Measurements from ENCODE around the gene DCLK3.

DCLK3 gene

DNA sequence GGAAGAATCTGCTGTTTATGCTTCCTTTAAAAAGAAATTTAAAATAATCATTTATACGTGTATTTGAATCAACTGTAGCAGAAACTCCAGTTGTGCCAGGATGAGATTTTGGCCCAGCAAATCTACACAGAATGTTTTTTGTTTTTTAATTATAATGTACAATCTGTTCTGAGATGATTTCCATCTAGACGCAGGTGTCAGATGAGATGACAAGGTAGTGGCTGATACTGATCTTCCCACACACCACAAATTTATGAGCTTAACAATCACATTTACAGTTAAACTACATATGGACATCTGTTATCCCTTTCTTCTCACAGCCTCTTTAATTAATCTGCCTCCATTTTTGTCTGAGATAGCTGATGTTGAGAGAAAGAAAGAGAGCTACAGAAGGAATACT is 23.6 kb downstream of the DCLK3 start:
- no peak overlapping the region for H3K4me3 ChIP-seq (ENCODE audit: low read length in 2 of 2)
- H3K36me3 ChIP-seq (ENCODE audit: control insufficient read depth in 2 of 2, insufficient read depth in 2 of 2, low read length in 2 of 2): no peaks in the 10 kb centered on the region
- H3K9me3 ChIP-seq (ENCODE audit: control insufficient read depth in 2 of 2, low read length in 2 of 2): no peaks in the 10 kb centered on the region
- no peaks in the 10 kb centered on the region for H3K4me1 ChIP-seq (ENCODE audit: control insufficient read depth in 2 of 2, insufficient read depth in 2 of 2, low read length in 2 of 2)
- H3K27ac ChIP-seq (ENCODE audit: low read depth in 2 of 2, low read length in 2 of 2): no peak overlapping the region
- no peak overlapping the region for H3K9ac ChIP-seq (ENCODE audit: low read depth in 1 of 2, low read length in 2 of 2)
- no peaks in the 10 kb centered on the region for H3K27me3 ChIP-seq (ENCODE audit: control insufficient read depth in 2 of 2, insufficient read depth in 2 of 2, low read length in 2 of 2)

- Histone ChIP-seq H3K27ac (ENCODE audit: low read depth in 2 of 2, low read length in 2 of 2) (no peak overlapping the region), H3K27me3 (ENCODE audit: control insufficient read depth in 2 of 2, insufficient read depth in 2 of 2, low read length in 2 of 2) (no peaks in the 10 kb centered on the region), H3K36me3 (ENCODE audit: control insufficient read depth in 2 of 2, insufficient read depth in 2 of 2, low read length in 2 of 2) (no peaks in the 10 kb centered on the region), H3K4me1 (ENCODE audit: control insufficient read depth in 2 of 2, insufficient read depth in 2 of 2, low read length in 2 of 2) (no peaks in the 10 kb centered on the region), H3K9ac (ENCODE audit: low read depth in 1 of 2, low read length in 2 of 2) (no peak overlapping the region), H3K9me3 (ENCODE audit: control insufficient read depth in 2 of 2, low read length in 2 of 2) (no peaks in the 10 kb centered on the region), H3K4me3 (ENCODE audit: low read length in 2 of 2) (no peak overlapping the region)
These were observed 25.7 kb downstream of the DCLK3 start for GRCh38 chr3:36738702-36739101.

DNA sequence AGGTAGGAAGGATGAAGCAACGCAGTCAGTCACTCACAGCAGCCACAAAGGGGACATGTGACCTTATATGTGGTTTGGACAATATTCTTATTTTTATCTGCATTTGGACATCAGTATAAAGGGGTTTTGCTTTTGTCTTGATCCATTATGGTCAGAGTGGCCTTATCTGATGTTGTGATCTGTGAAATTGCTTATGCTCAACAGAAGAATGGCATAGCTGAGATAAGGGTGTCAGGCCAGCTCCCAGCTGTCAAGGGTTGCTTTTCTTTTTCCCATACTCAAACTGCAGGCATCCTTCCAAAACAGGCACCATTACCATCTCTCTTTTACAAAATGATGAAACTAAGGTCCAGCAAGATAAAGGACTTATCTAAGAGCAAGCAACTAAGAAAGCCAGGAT is 28.1 kb downstream of the DCLK3 start:
- Histone ChIP-seq H3K9ac (ENCODE audit: low read depth in 1 of 2, low read length in 2 of 2) (no peak overlapping the region), H3K4me1 (ENCODE audit: control insufficient read depth in 2 of 2, insufficient read depth in 2 of 2, low read length in 2 of 2) (no peaks in the 10 kb centered on the region)

DNA sequence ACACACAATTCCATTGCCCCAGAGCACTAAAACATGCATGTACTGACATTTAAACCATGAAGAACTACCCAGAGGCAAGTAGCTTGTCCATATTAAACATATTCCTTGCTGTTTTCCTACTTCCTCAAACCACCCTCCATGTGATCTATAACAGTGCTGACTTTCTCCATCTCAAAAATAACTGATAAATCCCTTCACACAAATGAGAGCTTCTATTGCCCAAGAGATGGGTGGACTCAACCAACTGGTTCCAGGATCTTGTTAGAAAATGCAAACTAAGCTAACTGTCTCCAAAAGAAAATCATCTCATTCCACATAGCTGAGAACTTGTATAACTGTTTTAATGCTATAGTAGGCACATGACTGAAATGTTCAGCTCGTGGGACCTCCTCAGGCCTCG is 29.6 kb downstream of the DCLK3 start:
- H3K27me3 ChIP-seq (ENCODE audit: control insufficient read depth in 2 of 2, insufficient read depth in 2 of 2, low read length in 2 of 2): no peaks in the 10 kb centered on the region

More for the DNA sequence above, 28.1 kb downstream of the DCLK3 start:
- Histone ChIP-seq H3K4me3 (ENCODE audit: low read length in 2 of 2) (no peak overlapping the region), H3K27ac (ENCODE audit: low read depth in 2 of 2, low read length in 2 of 2) (no peak overlapping the region), H3K27me3 (ENCODE audit: control insufficient read depth in 2 of 2, insufficient read depth in 2 of 2, low read length in 2 of 2) (no peaks in the 10 kb centered on the region), H3K36me3 (ENCODE audit: control insufficient read depth in 2 of 2, insufficient read depth in 2 of 2, low read length in 2 of 2) (no peaks in the 10 kb centered on the region), H3K9me3 (ENCODE audit: control insufficient read depth in 2 of 2, low read length in 2 of 2) (no peaks in the 10 kb centered on the region)

GRCh38 chr3:36733723-36734122 is 30.6 kb downstream of the DCLK3 start:
- H3K27me3 ChIP-seq (ENCODE audit: control insufficient read depth in 2 of 2, insufficient read depth in 2 of 2, low read length in 2 of 2): no peaks in the 10 kb centered on the region
- no peaks in the 10 kb centered on the region for H3K9me3 ChIP-seq (ENCODE audit: control insufficient read depth in 2 of 2, low read length in 2 of 2)
- no peak overlapping the region for H3K27ac ChIP-seq (ENCODE audit: low read depth in 2 of 2, low read length in 2 of 2)
- no peaks in the 10 kb centered on the region for H3K36me3 ChIP-seq (ENCODE audit: control insufficient read depth in 2 of 2, insufficient read depth in 2 of 2, low read length in 2 of 2)
- H3K4me3 ChIP-seq (ENCODE audit: low read length in 2 of 2): no peak overlapping the region
- H3K4me1 ChIP-seq (ENCODE audit: control insufficient read depth in 2 of 2, insufficient read depth in 2 of 2, low read length in 2 of 2): no peaks in the 10 kb centered on the region
- no peak overlapping the region for H3K9ac ChIP-seq (ENCODE audit: low read depth in 1 of 2, low read length in 2 of 2)

More for the DNA sequence above, 29.6 kb downstream of the DCLK3 start:
- Histone ChIP-seq H3K9me3 (ENCODE audit: control insufficient read depth in 2 of 2, low read length in 2 of 2) (no peaks in the 10 kb centered on the region), H3K36me3 (ENCODE audit: control insufficient read depth in 2 of 2, insufficient read depth in 2 of 2, low read length in 2 of 2) (no peaks in the 10 kb centered on the region), H3K9ac (ENCODE audit: low read depth in 1 of 2, low read length in 2 of 2) (no peak overlapping the region), H3K4me3 (ENCODE audit: low read length in 2 of 2) (no peak overlapping the region), H3K4me1 (ENCODE audit: control insufficient read depth in 2 of 2, insufficient read depth in 2 of 2, low read length in 2 of 2) (no peaks in the 10 kb centered on the region), H3K27ac (ENCODE audit: low read depth in 2 of 2, low read length in 2 of 2) (no peak overlapping the region)

GRCh38 chr3:36733162-36733696 is 31.1 kb downstream of the DCLK3 start:
- H3K9ac ChIP-seq (ENCODE audit: low read depth in 1 of 2, low read length in 2 of 2): no peak overlapping the region
- H3K9me3 ChIP-seq (ENCODE audit: control insufficient read depth in 2 of 2, low read length in 2 of 2): no peaks in the 10 kb centered on the region
- H3K27me3 ChIP-seq (ENCODE audit: control insufficient read depth in 2 of 2, insufficient read depth in 2 of 2, low read length in 2 of 2): no peaks in the 10 kb centered on the region
- H3K4me1 ChIP-seq (ENCODE audit: control insufficient read depth in 2 of 2, insufficient read depth in 2 of 2, low read length in 2 of 2): no peaks in the 10 kb centered on the region
- no peaks in the 10 kb centered on the region for H3K36me3 ChIP-seq (ENCODE audit: control insufficient read depth in 2 of 2, insufficient read depth in 2 of 2, low read length in 2 of 2)
- H3K27ac ChIP-seq (ENCODE audit: low read depth in 2 of 2, low read length in 2 of 2): no peak overlapping the region
- no peak overlapping the region for H3K4me3 ChIP-seq (ENCODE audit: low read length in 2 of 2)

GRCh38 chr3:36730966-36731365 is 33.4 kb downstream of the DCLK3 start:
- no peaks in the 10 kb centered on the region for H3K9me3 ChIP-seq (ENCODE audit: control insufficient read depth in 2 of 2, low read length in 2 of 2)
- no peaks in the 10 kb centered on the region for H3K27me3 ChIP-seq (ENCODE audit: control insufficient read depth in 2 of 2, insufficient read depth in 2 of 2, low read length in 2 of 2)
- no peak overlapping the region for H3K27ac ChIP-seq (ENCODE audit: low read depth in 2 of 2, low read length in 2 of 2)
- no peaks in the 10 kb centered on the region for H3K36me3 ChIP-seq (ENCODE audit: control insufficient read depth in 2 of 2, insufficient read depth in 2 of 2, low read length in 2 of 2)
- H3K4me3 ChIP-seq (ENCODE audit: low read length in 2 of 2): no peak overlapping the region
- no peak overlapping the region for H3K9ac ChIP-seq (ENCODE audit: low read depth in 1 of 2, low read length in 2 of 2)
- H3K4me1 ChIP-seq (ENCODE audit: control insufficient read depth in 2 of 2, insufficient read depth in 2 of 2, low read length in 2 of 2): no peaks in the 10 kb centered on the region

GRCh38 chr3:36729204-36730056 is 34.9 kb downstream of the DCLK3 start:
- no peaks in the 10 kb centered on the region for H3K4me1 ChIP-seq (ENCODE audit: control insufficient read depth in 2 of 2, insufficient read depth in 2 of 2, low read length in 2 of 2)
- no peak overlapping the region for H3K27ac ChIP-seq (ENCODE audit: low read depth in 2 of 2, low read length in 2 of 2)

GRCh38 chr3:36714343-36715086 is 49.8 kb downstream of the DCLK3 start:
- H3K9me3 ChIP-seq (ENCODE audit: control insufficient read depth in 2 of 2, low read length in 2 of 2): no peaks in the 10 kb centered on the region
- no peak overlapping the region for H3K4me3 ChIP-seq (ENCODE audit: low read length in 2 of 2)
- no peaks in the 10 kb centered on the region for H3K27me3 ChIP-seq (ENCODE audit: control insufficient read depth in 2 of 2, insufficient read depth in 2 of 2, low read length in 2 of 2)
- no peak overlapping the region for H3K9ac ChIP-seq (ENCODE audit: low read depth in 1 of 2, low read length in 2 of 2)
- H3K27ac ChIP-seq (ENCODE audit: low read depth in 2 of 2, low read length in 2 of 2): no peak overlapping the region
- no peaks in the 10 kb centered on the region for H3K4me1 ChIP-seq (ENCODE audit: control insufficient read depth in 2 of 2, insufficient read depth in 2 of 2, low read length in 2 of 2)
- H3K36me3 ChIP-seq (ENCODE audit: control insufficient read depth in 2 of 2, insufficient read depth in 2 of 2, low read length in 2 of 2): no peaks in the 10 kb centered on the region

More at GRCh38 chr3:36729204-36730056, 34.9 kb downstream of the DCLK3 start:
- Histone ChIP-seq H3K4me3 (ENCODE audit: low read length in 2 of 2) (no peak overlapping the region), H3K27me3 (ENCODE audit: control insufficient read depth in 2 of 2, insufficient read depth in 2 of 2, low read length in 2 of 2) (no peaks in the 10 kb centered on the region), H3K9me3 (ENCODE audit: control insufficient read depth in 2 of 2, low read length in 2 of 2) (no peaks in the 10 kb centered on the region), H3K9ac (ENCODE audit: low read depth in 1 of 2, low read length in 2 of 2) (no peak overlapping the region), H3K36me3 (ENCODE audit: control insufficient read depth in 2 of 2, insufficient read depth in 2 of 2, low read length in 2 of 2) (no peaks in the 10 kb centered on the region)

- Histone ChIP-seq H3K36me3 (ENCODE audit: control insufficient read depth in 2 of 2, insufficient read depth in 2 of 2, low read length in 2 of 2) (no peaks in the 10 kb centered on the region), H3K9ac (ENCODE audit: low read depth in 1 of 2, low read length in 2 of 2) (no peak overlapping the region), H3K9me3 (ENCODE audit: control insufficient read depth in 2 of 2, low read length in 2 of 2) (no peaks in the 10 kb centered on the region), H3K27ac (ENCODE audit: low read depth in 2 of 2, low read length in 2 of 2) (no peak overlapping the region), H3K27me3 (ENCODE audit: control insufficient read depth in 2 of 2, insufficient read depth in 2 of 2, low read length in 2 of 2) (no peaks in the 10 kb centered on the region), H3K4me3 (ENCODE audit: low read length in 2 of 2) (no peak overlapping the region), H3K4me1 (ENCODE audit: control insufficient read depth in 2 of 2, insufficient read depth in 2 of 2, low read length in 2 of 2) (no peaks in the 10 kb centered on the region)
These were observed 50.4 kb downstream of the DCLK3 start for GRCh38 chr3:36713904-36714303.
